Measurements from ENCODE around the gene YY1. TPM values are rescaled to one million over a fixed set of nuclear protein-coding genes. Genes with fewer than 3 reads are reported as not detected.

Gene YY1
- total and polyA plus RNA-seq, 7 donors = 26.7 to 61.5 (median 53.9) TPM

- Histone ChIP-seq H3K4me3 (peak overlapping the region; percentile 74 to 97 (median 86)), H3K36me3 (no peaks in the 10 kb centered on the region), H3K27me3 (no peaks in the 10 kb centered on the region), H3K27ac (peak overlapping the region; percentile 94 to 99 (median 95)), H3K4me1 (peaks cover 0 to 11% (median 5%) of the 10 kb centered on the region in 4 donors), H3K9me3 (no peaks in the 10 kb centered on the region)
- WGBS, 2 donors = 1% methylated on average over 90 of the region's 90 CpGs
- intact Hi-C loops (cut with DNase I) = no loop called here
- TF ChIP-seq POLR2A (IDR thresholded peaks at IDR 0.05) (peak; percentile 58 to 64), EP300 (IDR thresholded peaks at IDR 0.05) (no peak), POLR2AphosphoS5 (IDR thresholded peaks at IDR 0.05) (peak; percentile 85 to 94 (median 89))
- TF ChIP-seq, protein P1, sequence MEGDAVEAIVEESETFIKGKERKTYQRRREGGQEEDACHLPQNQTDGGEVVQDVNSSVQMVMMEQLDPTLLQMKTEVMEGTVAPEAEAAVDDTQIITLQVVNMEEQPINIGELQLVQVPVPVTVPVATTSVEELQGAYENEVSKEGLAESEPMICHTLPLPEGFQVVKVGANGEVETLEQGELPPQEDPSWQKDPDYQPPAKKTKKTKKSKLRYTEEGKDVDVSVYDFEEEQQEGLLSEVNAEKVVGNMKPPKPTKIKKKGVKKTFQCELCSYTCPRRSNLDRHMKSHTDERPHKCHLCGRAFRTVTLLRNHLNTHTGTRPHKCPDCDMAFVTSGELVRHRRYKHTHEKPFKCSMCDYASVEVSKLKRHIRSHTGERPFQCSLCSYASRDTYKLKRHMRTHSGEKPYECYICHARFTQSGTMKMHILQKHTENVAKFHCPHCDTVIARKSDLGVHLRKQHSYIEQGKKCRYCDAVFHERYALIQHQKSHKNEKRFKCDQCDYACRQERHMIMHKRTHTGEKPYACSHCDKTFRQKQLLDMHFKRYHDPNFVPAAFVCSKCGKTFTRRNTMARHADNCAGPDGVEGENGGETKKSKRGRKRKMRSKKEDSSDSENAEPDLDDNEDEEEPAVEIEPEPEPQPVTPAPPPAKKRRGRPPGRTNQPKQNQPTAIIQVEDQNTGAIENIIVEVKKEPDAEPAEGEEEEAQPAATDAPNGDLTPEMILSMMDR (IDR thresholded peaks at IDR 0.05) = no peak
- DNase-seq = peak; percentile 94
These were observed 24.8 kb upstream of the YY1 start for GRCh38 chr14:100213956-100214769.

GRCh38 chr14:100214770-100215083 is 24.2 kb upstream of the YY1 start:
- TF ChIP-seq EP300 (IDR thresholded peaks at IDR 0.05) = no peak
- TF ChIP-seq POLR2A (IDR thresholded peaks at IDR 0.05) = no peak
- TF ChIP-seq, protein P1 (IDR thresholded peaks at IDR 0.05) = no peak
- no peak for TF ChIP-seq POLR2AphosphoS5 (IDR thresholded peaks at IDR 0.05)
- H3K9me3 ChIP-seq = no peaks in the 10 kb centered on the region
- no peaks in the 10 kb centered on the region for H3K27me3 ChIP-seq
- H3K27ac ChIP-seq = peak overlapping the region; percentile 94 to 99 (median 95)
- 17 to 26% methylated on average over 12 of the region's 12 CpGs for WGBS, 2 donors
- DNase-seq = no peak
- intact Hi-C loops (cut with DNase I) = no loop called here
- H3K4me3 ChIP-seq = peak overlapping the region; percentile 74 to 97 (median 86)
- no peaks in the 10 kb centered on the region for H3K36me3 ChIP-seq
- peaks cover 0 to 11% (median 5%) of the 10 kb centered on the region in 4 donors for H3K4me1 ChIP-seq

- no peaks in the 10 kb centered on the region for H3K36me3 ChIP-seq
- no peaks in the 10 kb centered on the region for H3K27me3 ChIP-seq
- H3K9me3 ChIP-seq = no peaks in the 10 kb centered on the region
- no peak for DNase-seq
- 81 to 90% methylated on average over 12 of the region's 12 CpGs for WGBS, 2 donors
- TF ChIP-seq, protein P1 (IDR thresholded peaks at IDR 0.05) = no peak
- TF ChIP-seq POLR2A (IDR thresholded peaks at IDR 0.05) (no peak), EP300 (IDR thresholded peaks at IDR 0.05) (no peak), POLR2AphosphoS5 (IDR thresholded peaks at IDR 0.05) (no peak)
- H3K4me3 ChIP-seq = no peak overlapping the region
- peak overlapping the region in 3 of 4 donors; percentile 94 to 99 (median 95) for H3K27ac ChIP-seq
- H3K4me1 ChIP-seq = peaks cover 0 to 11% (median 6%) of the 10 kb centered on the region in 4 donors
- intact Hi-C loops (cut with DNase I) = no loop called here
These were observed 23.5 kb upstream of the YY1 start for GRCh38 chr14:100215330-100215885.

- intact Hi-C loops (cut with DNase I) = no loop called here
- Histone ChIP-seq H3K27me3 (no peaks in the 10 kb centered on the region), H3K4me1 (peaks cover 0 to 31% (median 23%) of the 10 kb centered on the region in 4 donors), H3K27ac (no peak overlapping the region), H3K9me3 (no peaks in the 10 kb centered on the region), H3K36me3 (no peaks in the 10 kb centered on the region), H3K4me3 (no peak overlapping the region)
- no peak for TF ChIP-seq POLR2AphosphoS5 (IDR thresholded peaks at IDR 0.05)
- TF ChIP-seq EP300 (IDR thresholded peaks at IDR 0.05) = no peak
- TF ChIP-seq, protein P1 (IDR thresholded peaks at IDR 0.05) = no peak
- TF ChIP-seq POLR2A (IDR thresholded peaks at IDR 0.05) = no peak
- WGBS, 2 donors = 92 to 97% methylated on average over 4 of the region's 4 CpGs
- no peak for DNase-seq
These were observed 19.7 kb upstream of the YY1 start for GRCh38 chr14:100219126-100219785.

Measured in sigmoid colon (tissue), 7 donors.